NCI-H146 (cell line): ENCODE results near the gene ERH.

Experiments used
- DNase-seq: peaks from one replicate; lab custom pipeline; 2025; lab: John Stamatoyannopoulos, UW

ERH gene

GRCh38 chr14:69355607-69356281 is 42.4 kb downstream of the ERH start:
- no peak for DNase-seq

- no peak for DNase-seq
Measured at GRCh38 chr14:69355154-69355597, 42.9 kb downstream of the ERH start.

- no peak for DNase-seq
Measured at GRCh38 chr14:69354383-69355153, 43.5 kb downstream of the ERH start.

- no peak for DNase-seq
Measured at GRCh38 chr14:69353168-69353567, 44.9 kb downstream of the ERH start.

GRCh38 chr14:69351911-69352310 is 46.2 kb downstream of the ERH start:
- DNase-seq, result no peak

GRCh38 chr14:69351385-69351784 is 46.7 kb downstream of the ERH start:
- no peak for DNase-seq

GRCh38 chr14:69350892-69351291 is 47.2 kb downstream of the ERH start:
- DNase-seq, result no peak

- no peak for DNase-seq
Measured at GRCh38 chr14:69349091-69349777, 48.9 kb downstream of the ERH start.

- DNase-seq, result no peak
Measured at GRCh38 chr14:69346710-69347109, 51.4 kb downstream of the ERH start.

- no peak for DNase-seq
Measured at GRCh38 chr14:69345402-69345801, 52.7 kb downstream of the ERH start.

- no peak for DNase-seq
Measured at GRCh38 chr14:69344171-69344570, 53.9 kb downstream of the ERH start.

GRCh38 chr14:69342928-69343525 is 55.1 kb downstream of the ERH start:
- DNase-seq, result no peak

- no peak for DNase-seq
Measured at GRCh38 chr14:69339426-69339825, 58.7 kb downstream of the ERH start.

GRCh38 chr14:69337984-69338383 is 60.1 kb downstream of the ERH start:
- DNase-seq, result no peak

GRCh38 chr14:69335371-69335771 is 62.7 kb downstream of the ERH start:
- no peak for DNase-seq

GRCh38 chr14:69334576-69334975 is 63.5 kb downstream of the ERH start:
- DNase-seq, result no peak

- DNase-seq, result no peak
Measured at GRCh38 chr14:69333791-69334337, 64.2 kb downstream of the ERH start.

- DNase-seq, result no peak
Measured at GRCh38 chr14:69332782-69333395, 65.2 kb downstream of the ERH start.

- no peak for DNase-seq
Measured at GRCh38 chr14:69331206-69331605, 66.9 kb downstream of the ERH start.
